AG09319 (cell line): ENCODE measurements around the gene PGBD5.

Source experiments
- DNase-seq: peaks from one replicate; pipeline ENCODE4 v3.0.0-alpha.2; 2010; ENCODE audit warnings: low read depth; ENCODE audit errors: extremely low read depth
- TF ChIP-seq, protein P1 (sequence below): IDR thresholded peaks from 2 replicates; pipeline ENCODE4 v1.5.1; 2011; ENCODE audit warnings: low read depth, mild to moderate bottlenecking, inconsistent platforms, low read length, moderate library complexity

The PGBD5 gene

DNA sequence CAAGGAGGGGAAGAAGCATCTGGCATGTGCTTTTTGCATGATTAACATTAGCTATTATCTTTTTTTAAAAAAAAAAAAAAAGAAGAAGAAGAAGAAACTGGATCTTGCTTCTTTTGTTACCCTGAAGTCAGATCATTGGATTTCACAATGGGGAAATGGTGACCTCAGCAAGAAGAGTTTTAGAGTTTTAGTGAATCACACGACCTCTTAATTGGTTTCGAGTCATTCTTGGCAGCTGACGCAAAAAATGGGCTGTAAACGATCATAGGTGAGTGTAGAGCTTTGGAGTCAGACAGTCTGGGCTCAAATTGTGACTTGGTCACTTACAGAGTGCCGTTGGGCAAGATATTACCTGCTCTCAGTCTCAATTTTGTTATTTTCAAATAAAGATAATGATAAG, 33.3 kb upstream of the PGBD5 start:
- DNase-seq, result no peak
- TF ChIP-seq, protein P1, sequence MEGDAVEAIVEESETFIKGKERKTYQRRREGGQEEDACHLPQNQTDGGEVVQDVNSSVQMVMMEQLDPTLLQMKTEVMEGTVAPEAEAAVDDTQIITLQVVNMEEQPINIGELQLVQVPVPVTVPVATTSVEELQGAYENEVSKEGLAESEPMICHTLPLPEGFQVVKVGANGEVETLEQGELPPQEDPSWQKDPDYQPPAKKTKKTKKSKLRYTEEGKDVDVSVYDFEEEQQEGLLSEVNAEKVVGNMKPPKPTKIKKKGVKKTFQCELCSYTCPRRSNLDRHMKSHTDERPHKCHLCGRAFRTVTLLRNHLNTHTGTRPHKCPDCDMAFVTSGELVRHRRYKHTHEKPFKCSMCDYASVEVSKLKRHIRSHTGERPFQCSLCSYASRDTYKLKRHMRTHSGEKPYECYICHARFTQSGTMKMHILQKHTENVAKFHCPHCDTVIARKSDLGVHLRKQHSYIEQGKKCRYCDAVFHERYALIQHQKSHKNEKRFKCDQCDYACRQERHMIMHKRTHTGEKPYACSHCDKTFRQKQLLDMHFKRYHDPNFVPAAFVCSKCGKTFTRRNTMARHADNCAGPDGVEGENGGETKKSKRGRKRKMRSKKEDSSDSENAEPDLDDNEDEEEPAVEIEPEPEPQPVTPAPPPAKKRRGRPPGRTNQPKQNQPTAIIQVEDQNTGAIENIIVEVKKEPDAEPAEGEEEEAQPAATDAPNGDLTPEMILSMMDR, result no peak

DNA sequence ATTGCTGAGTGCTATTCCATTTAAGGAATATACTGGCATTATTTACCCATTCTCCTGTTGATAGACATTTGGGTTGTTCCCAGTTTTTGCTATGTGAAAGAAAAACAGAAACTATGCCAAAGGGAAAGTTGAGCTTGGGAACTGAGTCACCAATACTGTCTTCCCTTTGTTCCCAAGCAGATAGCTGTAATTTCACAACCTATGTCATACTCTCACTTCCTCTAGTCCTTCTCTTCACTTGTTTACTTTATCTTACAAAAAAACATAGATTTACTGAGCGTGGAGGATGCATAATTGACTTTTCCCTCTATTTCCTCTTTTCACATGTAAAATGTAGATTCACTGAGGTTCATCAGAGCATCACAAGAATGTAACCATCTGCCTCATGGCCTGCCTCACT, 32.4 kb upstream of the PGBD5 start:
- DNase-seq, result no peak
- TF ChIP-seq, protein P1, result no peak

DNA sequence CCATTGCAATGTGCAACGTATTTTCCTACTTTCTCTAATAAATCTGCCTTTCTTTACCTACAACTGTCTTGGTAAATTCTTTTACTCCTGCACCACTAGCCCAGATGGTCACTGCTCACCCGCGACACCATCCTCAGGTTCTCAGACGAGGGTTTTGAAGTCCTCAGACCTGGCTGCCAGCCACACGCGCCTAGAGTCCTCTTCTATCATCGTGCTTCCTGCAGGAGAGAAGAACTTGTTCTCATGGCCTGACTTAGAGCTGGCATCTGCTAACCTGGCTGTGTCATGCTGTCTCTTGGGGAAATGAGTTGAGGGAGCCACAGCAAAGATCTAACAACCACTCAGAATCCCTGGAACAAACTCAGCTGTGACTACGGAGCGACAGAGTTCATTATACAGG, 30.3 kb upstream of the PGBD5 start:
- TF ChIP-seq, protein P1, result no peak
- no peak for DNase-seq

DNA sequence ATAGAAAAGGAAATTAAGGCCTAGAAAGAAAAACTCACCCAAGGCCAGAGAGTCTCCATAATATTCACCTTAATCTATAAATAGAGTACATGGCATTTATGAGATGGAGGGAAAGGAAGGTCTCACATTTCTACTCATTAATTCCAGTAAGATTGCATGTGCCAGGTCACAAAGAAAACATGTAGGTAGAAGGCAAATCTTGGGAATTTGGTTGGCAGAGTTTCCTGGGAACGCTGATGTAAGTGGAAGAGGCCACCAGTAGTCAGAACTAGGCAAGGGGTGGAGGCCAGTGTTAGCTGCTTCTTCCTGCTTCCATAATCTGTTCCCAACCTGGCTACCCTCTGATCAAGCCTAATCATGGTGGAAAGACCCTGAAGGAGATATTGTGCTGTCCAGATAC, 29.2 kb upstream of the PGBD5 start:
- TF ChIP-seq, protein P1, result no peak
- DNase-seq, result no peak

DNA sequence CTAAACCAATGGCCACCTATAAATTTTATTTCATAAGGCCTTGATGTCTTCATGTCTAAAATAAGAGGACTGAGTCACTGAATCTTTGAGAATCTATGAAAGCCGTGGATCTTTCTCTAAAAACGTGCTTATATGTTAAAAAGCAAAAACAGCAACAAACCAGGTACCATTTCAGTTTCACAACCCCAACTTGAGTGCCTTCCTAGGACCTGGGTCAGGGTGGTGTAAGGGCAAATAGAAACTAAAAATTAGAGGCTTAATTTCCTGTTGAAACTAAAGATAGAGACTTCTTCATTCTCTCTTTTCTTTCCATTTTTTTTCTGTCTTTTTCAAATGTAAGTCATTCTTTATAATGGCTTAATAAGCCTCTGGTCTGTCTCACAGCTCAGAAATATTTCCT, 27.2 kb upstream of the PGBD5 start:
- TF ChIP-seq, protein P1, result no peak
- DNase-seq, result no peak

DNA sequence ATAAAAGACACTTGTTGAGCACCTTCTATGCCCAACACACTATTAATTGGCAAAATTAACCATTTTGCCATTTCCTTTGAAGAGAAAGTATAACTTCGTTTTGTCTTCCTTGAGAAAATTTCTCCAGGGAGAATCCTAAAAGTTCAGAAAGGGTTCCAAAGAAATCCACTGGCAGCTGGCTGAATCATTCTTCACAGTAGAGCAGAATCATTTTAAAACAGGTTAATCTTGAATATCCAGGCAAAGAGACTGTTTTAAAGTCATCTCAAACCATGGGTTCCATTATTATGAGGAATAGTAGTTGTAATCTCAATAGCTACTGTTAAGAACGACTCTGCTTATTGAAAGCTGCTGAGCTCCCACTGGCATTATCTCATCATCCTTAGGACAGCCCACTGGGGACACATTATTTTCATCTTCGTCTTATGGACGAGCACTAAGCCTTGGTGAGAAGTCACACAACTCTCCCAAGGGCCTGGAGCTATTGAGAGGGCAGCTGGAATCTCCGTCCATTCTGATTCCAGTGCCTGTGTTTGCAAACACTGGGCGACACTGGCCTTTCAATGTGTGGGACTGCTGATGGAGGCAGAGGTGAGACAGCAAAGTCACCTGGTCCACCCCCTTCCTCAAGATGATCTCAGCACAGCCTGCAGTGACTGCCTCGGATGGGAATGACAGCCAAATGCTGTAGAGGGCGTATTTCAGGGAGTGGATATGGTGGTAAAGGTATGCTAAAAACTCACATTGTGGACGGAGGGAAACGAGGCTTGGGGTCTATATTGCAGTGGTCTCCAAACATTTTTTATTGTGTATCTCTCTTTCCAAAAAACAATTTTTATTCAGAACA, 15.3 kb upstream of the PGBD5 start:
- TF ChIP-seq, protein P1, result no peak
- no peak for DNase-seq

DNA sequence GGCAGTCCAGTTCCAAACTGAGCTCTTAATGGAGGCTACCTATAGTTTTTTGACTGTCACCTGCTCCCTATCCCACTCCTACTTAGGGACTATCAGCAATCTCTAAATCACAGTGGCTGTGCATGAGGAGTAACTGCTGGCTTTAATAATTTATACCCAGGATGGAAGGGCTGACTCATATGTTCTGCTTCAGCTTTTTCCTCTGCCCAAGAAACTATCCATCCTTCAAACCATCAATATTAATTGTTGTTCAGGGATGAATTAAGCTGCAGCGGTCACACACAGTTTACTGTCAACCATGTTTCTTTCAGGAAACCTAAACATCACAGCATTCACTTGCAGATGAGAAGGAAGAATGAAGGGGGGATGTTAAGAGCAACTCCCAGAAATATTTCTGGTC, 9.0 kb upstream of the PGBD5 start:
- no peak for DNase-seq
- TF ChIP-seq, protein P1, result no peak
